NOMO-1 treated with dmso at 0.1 percent for 144 hours (cell line): ENCODE data around the gene PDX1.

Source experiments
- DNase-seq: peaks from one replicate; lab custom pipeline; 2025; ENCODE audit not compliant: unreplicated experiment; lab: John Stamatoyannopoulos, UW

Gene PDX1

DNA sequence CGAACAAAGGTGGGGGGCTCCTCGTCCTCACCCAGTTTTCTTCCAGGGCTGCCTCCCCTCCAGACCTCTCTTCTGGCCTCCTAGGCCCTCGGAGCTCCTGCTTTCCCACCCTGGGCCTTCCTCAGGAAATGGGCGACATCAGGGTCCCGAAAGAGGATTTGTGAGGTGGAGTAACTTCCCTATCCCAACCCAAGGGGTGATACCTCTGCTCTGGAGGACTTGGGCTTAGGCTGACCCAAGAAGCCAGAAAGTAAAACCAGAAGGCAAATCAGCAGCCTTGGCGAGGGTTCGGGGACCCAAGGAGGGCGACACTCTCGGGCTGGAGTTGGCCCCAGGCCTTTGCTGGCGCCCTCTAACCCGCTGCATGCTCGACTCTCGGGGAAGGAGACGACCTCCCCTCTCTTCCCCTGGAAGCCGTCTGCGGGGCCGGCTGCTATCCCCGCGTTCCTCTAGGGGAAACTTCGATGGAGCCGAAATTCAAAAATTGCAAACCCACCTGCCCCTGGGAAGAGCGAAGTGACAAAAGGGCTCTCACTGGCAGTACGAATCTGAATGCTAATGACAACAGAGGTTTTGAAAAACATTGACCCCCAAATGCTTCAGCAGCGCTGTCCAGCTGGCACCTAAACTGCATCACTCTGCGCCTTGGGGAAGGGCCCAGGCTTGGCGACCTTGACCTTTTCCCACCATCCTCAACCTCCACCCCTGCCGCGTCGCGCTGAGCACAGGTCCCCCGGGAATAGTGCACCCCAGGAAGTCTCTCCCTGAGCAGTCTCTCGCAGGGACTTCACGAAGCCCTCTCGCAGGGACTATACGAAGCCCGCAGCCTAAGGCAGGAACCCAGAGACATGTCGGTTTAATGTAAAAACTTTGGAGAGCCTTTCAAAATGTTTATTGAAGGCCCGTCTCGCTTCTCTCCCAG, 2.4 kb downstream of the PDX1 start:
- DNase-seq: no peak

DNA sequence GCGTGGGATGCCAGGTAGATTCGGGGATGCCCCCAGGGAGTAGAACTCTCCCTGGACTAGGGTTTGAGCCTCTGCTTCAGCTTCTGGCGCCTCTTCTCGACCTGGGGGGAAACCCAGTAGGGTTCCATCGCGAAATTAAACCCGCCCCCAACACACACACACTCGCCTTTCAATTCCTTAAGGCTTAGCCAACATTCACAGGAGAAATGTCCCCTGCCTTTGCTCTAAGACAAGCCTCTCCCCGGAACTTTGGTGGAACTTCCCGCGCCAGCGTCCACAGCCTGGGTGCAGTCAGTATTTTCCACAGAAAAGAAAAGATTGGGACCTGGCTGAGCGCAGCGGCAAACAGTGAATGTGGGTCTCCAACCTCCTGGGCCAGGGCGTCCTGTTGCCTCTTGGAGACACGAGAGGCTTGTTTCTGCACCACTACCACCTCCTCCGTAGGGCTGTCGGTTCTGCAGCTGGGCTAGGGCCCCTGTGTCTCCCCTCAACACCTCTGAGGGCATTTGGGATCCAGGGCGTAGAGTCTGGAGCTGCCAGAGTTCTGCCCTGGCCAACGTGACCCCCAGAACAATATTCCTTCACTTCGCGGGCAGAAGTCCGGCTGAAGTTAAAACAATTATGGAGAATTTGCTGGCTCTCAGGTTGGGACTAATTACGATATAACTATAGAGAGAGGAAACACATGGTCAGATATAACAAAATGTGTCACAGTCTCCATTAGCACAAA, 3.2 kb downstream of the PDX1 start:
- no peak for DNase-seq

DNA sequence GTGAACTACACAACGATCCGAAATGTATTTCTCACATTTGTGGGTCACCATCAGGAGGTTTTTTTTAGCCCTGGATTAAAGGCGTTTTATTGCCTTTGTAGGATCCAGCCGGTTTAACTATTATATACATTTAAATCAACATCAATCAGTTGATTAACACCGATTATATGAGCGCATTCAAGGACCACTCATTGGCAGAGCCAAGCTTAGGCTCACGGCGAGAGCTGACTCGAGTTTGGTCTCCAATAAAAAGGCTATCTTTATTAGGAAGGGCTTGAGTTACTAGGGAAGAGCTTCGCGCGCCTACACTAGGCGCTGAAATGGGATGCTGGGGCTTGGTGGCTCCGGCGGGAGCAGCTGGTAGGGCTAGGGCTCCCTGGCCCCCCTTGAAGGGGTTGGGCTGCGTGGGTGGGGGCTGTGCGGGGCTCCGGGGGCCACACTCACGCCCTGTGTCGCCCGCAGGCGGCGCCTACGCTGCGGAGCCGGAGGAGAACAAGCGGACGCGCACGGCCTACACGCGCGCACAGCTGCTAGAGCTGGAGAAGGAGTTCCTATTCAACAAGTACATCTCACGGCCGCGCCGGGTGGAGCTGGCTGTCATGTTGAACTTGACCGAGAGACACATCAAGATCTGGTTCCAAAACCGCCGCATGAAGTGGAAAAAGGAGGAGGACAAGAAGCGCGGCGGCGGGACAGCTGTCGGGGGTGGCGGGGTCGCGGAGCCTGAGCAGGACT, 4.2 kb downstream of the PDX1 start:
- no peak for DNase-seq

GRCh38 chr13:27924529-27925141, 4.8 kb downstream of the PDX1 start:
- DNase-seq: no peak

DNA sequence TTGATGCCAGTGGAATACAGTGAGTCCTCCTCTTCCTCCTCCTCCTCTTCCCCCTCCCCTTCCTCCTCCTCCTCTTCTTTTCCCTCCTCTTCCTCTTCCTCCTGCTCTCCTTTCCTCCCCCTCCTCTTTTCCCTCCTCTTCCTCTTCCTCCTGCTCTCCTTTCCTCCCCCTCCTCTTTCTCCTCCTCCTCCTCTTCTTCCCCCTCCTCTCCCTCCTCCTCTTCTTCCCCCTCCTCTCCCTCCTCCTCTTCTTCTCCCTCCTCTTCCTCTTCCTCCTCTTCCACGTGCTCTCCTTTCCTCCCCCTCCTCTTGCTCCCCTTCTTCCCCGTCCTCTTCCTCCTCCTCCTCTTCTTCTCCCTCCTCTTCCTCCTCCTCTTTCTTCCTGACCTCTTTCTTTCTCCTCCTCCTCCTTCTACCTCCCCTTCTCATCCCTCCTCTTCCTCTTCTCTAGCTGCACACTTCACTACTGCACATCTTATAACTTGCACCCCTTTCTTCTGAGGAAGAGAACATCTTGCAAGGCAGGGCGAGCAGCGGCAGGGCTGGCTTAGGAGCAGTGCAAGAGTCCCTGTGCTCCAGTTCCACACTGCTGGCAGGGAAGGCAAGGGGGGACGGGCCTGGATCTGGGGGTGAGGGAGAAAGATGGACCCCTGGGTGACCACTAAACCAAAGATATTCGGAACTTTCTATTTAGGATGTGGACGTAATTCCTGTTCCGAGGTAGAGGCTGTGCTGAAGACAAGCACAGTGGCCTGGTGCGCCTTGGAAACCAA, 5.6 kb downstream of the PDX1 start:
- DNase-seq: no peak

DNA sequence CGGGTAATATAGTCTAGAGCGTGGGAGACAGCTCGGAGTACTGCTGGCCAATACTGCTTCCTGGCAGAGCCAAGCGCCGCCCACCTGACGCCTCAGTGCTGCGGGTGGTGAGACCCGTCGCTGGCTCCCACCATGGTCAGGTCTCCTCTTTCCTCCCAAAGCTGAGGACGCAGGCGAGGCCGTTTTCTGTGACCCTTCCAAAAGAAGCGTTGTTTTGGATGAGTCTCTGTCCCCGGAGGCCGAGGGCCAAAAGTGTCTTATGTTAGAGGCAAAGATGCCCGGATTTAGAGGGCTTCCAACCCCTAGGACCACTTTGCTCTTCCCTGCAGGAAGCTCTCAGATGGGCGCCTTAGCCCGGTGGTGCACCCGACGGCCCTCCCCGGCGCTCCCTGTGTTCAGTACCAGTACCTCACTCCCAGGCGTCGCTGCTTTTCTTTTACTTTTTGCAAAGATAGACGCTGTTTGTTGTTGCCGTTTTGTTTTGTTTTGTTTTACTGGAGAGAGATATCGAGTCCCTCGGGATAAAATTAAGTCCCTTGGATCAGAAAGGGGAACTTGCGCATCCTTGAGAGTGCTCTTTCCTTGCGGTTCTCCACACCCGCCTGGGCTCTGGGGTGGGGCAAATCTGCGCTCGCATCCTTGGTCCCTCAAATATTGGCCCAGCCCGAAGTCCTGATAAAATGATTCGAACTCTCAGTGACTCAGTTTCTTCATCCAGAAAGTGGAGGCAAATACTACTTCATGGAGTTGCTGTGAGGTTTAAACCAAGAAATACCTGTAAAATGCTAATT, 7.0 kb downstream of the PDX1 start:
- DNase-seq: no peak

GRCh38 chr13:27927444-27928352, 7.9 kb downstream of the PDX1 start:
- no peak for DNase-seq

DNA sequence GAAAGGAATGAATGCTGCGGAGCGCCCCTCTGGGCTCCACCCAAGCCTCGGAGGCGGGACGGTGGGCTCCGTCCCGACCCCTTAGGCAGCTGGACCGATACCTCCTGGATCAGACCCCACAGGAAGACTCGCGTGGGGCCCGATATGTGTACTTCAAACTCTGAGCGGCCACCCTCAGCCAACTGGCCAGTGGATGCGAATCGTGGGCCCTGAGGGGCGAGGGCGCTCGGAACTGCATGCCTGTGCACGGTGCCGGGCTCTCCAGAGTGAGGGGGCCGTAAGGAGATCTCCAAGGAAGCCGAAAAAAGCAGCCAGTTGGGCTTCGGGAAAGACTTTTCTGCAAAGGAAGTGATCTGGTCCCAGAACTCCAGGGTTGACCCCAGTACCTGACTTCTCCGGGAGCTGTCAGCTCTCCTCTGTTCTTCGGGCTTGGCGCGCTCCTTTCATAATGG, 8.6 kb downstream of the PDX1 start:
- no peak for DNase-seq

GRCh38 chr13:27928805-27929753, 9.3 kb downstream of the PDX1 start:
- no peak for DNase-seq

DNA sequence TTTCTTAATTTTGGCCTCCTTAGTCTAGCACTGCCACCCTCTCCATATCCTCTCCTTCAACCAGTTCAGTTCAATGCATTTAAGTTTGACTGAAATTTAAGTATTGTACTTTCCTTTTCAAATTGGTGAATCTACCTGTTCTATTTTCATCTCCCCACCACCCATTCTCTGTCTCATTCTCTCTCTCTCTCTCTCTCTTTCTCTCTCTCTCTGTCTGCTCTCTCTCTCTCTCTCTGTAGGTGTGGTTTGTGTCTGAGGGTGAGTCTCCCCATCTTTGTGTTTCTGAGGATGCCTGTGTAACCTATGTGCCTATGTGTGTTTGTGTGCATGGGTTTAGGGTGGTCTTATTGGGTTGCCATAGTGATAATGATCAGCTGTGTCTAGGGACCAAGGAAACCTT, 10.1 kb downstream of the PDX1 start:
- no peak for DNase-seq

DNA sequence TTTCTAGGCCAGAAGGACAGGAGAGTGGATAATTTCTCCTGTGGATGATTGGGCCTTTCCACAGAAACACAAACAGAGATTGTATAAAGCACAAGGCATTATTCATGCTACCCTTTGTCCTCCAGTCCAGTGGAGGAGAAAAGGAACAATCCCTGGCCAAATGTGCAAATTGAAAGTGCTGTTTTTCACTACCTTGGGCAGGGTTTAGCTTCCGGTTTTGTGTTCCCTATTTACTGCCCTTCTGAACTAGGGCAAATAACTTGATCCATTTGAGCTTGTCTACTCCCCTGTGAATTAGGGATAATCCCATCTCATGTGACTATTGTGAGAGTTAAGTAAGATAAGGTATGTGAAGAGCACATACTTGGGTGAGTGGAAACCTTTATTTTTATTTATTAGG, 13.3 kb downstream of the PDX1 start:
- DNase-seq: no peak

GRCh38 chr13:27933580-27934328, 14.0 kb downstream of the PDX1 start:
- DNase-seq: no peak

DNA sequence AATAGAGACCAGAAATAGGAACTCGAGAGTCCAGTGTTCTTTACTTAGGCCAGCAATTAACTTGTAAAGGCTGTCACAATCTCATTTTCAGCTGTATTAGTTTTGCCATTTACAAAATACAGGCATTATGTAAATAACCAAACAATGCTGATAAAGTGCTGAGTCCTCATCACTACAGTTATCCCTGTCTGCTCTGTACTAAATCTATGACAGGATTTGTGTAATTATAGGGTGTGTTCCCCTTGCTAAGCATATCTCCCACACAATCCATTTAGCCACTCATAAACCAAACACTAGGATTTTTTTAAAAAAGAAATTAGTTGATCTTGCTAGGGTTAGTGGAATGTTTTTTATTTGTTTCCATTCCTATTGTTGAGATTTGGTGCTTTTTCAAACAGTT, 23.2 kb downstream of the PDX1 start:
- no peak for DNase-seq

DNA sequence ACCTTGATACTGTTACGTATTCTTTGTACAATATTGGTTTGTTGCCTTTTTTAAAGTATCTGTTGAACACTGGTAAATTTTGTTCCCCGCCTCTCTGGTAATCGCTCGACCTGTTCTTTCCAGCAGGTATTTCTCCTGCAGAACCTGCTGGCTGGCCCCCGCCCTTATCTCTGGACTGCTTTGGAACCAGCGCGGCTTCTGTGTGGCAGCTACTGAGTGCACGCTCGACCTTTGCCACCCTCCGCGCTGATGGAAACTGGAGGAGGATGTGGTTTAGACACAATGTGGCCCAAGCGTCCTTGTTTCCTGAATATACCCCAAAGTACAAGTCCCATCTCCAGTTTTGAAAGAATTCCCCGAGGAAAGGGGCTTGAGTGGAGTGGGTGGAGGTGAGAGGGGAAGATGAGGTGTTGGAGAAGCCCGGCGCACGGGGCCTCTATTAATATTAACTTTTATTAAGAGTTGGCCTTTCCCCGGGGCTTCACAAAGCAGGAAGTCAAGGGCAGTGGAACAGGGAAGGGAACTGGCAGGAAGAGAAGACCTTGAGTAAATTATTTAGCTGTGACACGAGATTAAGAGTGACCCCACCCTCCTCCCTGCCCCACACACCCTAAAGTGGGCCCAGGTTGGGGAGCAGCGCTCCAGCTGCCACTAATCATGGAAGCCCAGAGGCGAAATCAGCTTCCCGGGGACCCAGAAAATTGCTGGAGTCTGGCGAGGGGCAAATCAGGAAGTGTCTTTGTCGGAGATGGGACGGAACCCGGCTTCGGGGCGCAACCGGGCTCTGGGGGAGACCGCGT, 33.3 kb downstream of the PDX1 start:
- DNase-seq: no peak

- DNase-seq: peak; percentile 94
These were observed 34.0 kb downstream of the PDX1 start for GRCh38 chr13:27953676-27954405.
